Jurkat, Clone E6-1 (cell line): ENCODE measurements around the gene RSRC2.
"Not testable (repeated sequence)": the region's sequence is repeated elsewhere in the genome, so short reads cannot be mapped to it uniquely, and the experiment has no call there.

ENCODE experiments used
- DNase-seq: peaks from one replicate; pipeline ENCODE4 v3.0.0-alpha.2; 2011; ENCODE audit warnings: low read depth, low spot score
- H3K4me3 ChIP-seq: 2 replicates; pipeline ENCODE4 v1.5.1; 2011; ENCODE audit warnings: mild to moderate bottlenecking, low read length, control low read depth, moderate library complexity

Gene RSRC2

DNA sequence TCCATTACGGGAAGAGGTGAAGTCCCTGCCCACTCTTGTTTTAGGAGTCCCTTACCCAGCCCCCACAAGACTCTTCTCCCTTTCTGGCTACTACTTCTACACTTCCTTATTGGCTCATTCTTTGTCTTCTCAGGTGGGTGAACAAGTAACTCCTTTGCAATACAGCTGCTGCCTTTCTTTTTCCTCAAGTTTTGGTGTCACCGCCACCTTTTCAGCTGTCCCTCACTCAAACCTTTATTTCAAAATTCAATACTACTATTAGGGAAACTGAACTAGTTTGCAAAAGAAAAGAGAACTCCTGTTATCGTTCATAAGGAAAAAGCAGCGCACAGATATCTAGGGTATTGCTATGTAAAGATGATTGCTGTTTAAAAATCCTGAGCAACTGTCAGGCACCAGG is 6.1 kb downstream of the RSRC2 start:
- no peak overlapping the region for H3K4me3 ChIP-seq
- no peak for DNase-seq

DNA sequence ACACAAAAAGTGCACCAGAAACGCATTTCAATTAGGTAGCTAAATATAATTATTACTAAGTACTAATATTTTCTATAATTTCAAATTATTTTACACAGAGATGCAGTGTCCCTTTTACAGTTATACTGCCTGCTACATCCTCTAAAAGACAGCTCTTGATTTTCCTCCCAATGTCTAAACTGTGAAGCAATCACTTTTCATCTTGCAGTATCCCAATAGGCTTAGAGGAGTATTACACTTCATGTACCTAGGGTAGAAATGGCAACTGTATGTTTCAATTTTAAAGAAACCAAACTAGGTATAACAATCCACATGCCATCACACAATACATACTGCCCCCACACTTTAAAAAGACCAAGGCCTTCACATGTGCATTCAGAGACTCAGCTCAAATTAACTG is 7.3 kb downstream of the RSRC2 start:
- no peak overlapping the region for H3K4me3 ChIP-seq
- no peak for DNase-seq

DNA sequence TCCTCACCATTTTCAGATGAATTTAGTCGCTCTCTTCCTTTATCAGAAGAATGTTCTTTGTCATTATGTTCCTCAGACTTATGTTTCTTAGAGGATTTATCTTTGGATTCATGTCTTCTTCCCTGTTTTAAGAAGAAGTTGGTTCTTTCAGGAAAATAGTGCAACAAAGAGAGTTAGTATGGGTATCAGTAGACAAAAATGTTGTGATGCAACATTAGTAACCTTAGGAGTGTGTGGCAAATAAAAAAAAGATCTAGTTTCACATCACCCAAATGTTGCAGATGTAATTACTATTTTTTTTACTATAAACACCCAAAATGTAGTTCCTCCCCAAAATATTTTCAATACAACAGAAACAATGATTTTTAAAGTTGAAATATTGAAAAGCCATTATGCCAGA is 7.8 kb downstream of the RSRC2 start:
- no peak for DNase-seq
- H3K4me3 ChIP-seq = no peak overlapping the region

DNA sequence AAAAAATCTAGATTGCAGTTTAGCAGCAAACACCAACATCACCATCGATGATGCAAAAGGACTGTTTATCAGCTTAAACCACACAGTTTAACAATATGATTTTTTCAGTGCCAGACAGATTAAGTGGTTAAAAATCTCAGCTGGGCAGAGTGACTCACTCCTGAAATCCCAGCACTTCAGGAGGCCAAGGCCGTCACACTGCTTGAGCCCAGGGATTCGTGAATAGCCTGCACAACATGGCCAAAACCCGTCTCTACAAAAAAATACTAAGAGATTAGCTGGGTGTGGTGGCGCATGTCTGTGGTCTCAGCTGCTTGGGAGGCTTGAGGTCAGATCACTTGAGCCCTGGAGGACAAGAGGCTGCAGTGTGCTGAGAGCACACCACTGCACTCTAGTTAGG is 8.9 kb downstream of the RSRC2 start:
- H3K4me3 ChIP-seq = no peak overlapping the region
- no peak for DNase-seq

DNA sequence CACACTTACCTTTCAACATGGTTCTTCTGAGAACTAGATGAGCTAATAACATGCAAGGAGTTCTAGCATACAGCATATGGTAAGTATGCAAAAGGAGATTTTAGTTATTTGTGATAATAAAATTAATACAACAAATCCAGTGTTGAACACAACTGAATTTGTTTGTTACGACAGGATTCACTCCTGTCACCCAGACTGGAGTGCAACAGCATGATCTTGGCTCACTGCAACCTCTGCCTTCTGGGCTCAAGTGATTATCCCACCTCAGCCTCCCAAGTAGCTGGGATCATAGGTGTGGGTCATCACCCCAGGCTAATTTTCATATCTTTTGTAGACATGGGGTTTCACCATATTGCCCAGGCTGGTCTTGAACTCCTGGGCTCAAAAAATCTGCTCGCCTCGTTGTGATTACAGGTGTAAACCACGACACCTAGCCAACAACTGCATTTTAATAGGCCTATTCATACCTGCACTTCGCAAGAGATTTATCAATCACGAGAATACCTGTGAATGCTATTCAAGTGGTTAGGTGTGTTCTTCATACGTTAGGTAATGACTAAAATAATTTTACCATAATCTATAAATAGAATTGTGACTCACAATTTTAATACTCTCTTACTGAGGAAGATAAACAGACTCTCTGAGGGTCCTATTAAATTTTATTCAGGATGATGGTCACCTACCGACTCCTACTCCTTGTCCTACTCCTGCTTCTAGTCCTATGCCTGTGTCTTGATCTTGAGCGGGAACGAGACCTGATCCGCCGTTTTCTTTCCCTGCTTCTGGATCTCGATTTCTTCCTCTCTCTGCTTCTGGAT is 10.0 kb downstream of the RSRC2 start:
- DNase-seq = no peak
- no peak overlapping the region for H3K4me3 ChIP-seq

DNA sequence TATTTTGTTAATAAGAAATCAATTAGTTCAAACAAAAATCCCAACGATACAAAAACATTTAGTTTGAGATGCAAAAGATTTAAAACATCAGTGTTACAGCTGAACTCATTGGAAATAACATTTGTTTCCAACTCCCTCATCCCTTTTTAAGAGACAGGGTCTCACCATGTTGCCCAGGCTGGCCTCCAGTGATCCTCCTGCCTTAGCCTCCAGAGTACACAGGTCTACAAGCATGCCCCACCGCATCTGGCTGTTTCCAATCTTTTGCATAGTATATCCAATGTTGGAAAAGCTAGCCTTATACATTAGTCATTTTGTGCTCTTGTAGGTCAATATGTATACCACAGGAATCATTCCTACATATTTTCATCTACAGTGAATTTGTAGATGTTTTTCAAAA is 11.5 kb downstream of the RSRC2 start:
- DNase-seq = no peak
- H3K4me3 ChIP-seq = no peak overlapping the region

DNA sequence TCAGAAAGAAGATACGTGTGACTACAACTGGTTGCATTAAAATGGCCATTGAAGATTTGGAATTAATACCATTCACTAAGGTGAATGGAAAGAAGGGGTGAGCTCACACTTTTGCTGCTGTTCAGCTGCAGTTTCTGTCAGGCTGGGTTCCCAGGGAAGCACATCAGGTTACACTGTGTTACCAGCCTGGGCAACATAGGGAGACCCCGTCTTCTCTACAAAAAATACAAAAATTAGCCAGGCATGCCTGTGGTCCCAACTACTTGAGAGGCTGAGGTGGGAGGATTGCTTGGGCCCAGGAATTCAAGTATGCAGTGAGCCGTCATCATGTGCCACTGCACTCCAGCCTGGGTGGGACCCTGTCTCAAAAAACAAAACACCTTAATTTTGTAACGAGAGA is 13.1 kb downstream of the RSRC2 start:
- H3K4me3 ChIP-seq = no peak overlapping the region
- no peak for DNase-seq

DNA sequence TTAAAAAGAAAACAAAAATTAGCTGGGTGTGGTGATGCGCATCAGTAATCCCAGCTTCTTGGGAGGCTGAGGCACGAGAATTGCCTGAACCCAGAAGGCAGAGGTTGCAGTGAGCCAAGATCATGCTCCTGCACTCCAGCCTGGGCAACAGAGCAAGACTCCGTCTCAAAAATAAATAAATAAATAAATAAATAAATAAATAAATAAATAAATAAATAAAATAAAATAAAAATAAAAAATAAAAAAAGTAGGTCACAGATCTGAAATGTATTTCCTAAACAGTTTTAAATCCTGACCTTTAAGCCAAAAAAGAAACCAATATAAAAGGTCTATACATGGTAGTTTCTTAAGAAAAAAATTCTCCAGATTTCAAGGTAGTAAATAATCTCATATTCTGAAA is 13.7 kb downstream of the RSRC2 start:
- not testable (repeated sequence) for H3K4me3 ChIP-seq, DNase-seq

DNA sequence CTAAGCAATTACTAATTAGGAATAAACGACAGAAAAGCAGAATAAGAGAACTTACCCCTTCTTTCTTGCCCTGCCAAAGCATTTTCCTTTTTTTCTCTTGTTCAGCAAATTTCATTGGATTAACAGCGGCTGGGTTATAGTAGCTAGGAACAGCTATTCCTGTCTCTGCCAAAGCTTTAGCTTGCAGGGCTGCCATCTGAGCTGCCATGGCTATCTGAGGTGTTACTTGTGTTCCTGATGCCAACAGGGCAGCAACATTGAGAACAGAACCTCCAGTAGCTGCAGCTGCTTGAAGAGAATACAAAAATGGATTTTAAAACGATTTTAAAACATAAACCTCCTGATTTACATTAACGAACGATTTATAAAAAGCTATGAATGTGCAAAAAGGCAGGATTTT is 18.6 kb downstream of the RSRC2 start:
- DNase-seq = no peak
- no peak overlapping the region for H3K4me3 ChIP-seq

DNA sequence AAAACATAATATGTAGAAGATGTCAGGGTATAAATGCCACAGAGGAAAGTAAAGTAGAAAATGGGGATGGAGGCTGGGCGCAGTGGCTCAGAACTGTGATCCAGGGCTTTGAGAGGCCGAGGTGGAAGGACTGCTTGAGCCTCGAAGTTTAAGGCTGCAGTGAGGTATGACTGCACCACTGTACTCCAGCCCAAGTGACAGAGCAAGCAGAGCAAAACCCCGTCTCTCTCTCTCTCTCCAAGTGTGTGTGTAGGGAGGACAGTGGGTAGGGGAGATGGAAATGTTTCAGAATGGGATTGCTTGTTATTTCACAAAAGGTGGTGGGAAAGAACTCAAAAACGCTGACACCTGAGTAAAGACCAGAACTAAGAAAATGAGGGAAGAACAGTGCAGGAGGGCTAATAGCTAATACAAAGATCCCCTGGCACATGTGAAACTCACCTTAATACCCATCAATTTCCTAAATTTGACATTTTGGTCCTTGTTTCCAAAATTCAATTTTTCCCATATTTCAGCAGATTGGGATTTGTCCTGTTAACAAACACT is 20.3 kb downstream of the RSRC2 start:
- no peak for DNase-seq

DNA sequence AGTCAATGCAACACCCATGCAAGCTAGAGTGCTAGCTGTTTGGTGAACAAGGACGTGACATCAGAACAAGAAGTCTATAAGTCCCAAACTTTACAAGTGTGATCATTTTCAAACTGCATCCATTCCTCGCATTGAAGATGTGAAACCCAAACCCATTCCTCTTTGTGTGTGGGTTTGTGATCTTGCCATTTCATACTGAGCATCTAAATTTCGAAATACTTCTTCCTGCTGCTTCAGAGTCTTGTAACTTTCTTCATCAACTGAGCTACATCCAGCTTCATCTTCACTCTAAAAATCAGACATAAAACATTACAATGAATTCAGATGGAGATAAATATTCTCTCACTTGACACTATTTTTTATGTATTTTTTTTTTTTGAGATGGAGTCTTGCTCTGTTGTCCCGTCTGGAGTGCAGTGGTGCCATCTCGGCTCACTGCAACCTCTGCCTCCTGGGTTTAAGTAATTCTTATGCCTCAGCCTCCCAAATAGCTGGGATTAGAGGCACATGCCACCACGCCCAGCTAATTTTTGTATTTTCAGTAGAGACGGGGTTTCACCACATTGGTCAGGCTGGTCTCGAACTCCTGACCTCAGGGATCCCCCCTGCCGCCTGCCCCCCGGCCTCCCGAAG is 21.2 kb downstream of the RSRC2 start:
- no peak overlapping the region for H3K4me3 ChIP-seq
- no peak for DNase-seq

More for the DNA sequence above, 20.3 kb downstream of the RSRC2 start:
- H3K4me3 ChIP-seq = no peak overlapping the region

DNA sequence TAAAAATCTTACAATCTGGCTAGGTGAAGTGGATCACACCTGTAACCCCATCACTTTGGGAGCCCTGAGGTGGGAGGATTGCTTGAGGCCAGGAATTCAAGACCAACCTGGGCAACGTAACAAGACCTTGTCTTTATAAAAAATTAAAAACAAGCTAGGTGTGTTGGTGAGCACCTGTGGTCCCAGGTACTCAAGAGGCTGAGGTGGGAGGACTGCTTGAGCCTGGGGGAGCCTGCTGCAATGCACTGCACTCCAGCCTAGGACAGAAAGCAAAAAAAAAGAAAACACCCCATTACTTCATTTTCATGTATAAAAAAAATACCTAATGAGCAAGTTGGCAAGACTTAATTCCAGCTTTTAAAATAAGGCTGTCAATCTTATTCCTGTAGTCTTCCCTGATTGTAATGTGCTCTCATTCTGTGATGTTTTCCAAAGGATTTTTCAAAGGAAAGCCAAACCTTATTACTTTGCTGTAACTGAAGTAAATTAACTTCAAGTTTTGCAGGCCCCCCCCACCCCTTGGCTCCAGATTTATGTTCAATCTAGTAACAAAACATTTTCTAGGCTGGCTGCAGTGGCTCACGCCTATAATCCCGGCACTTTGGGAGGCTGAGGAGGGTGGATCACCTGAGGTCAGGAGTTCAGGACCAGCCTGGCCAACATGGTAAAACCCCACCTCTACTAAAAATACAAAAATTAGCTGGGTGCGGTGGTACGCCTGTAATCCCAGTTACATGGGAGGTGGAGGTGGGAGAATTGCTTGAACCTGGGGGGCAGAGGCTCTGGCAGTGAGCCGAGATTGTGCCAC is 22.7 kb downstream of the RSRC2 start:
- no peak overlapping the region for H3K4me3 ChIP-seq
- no peak for DNase-seq

DNA sequence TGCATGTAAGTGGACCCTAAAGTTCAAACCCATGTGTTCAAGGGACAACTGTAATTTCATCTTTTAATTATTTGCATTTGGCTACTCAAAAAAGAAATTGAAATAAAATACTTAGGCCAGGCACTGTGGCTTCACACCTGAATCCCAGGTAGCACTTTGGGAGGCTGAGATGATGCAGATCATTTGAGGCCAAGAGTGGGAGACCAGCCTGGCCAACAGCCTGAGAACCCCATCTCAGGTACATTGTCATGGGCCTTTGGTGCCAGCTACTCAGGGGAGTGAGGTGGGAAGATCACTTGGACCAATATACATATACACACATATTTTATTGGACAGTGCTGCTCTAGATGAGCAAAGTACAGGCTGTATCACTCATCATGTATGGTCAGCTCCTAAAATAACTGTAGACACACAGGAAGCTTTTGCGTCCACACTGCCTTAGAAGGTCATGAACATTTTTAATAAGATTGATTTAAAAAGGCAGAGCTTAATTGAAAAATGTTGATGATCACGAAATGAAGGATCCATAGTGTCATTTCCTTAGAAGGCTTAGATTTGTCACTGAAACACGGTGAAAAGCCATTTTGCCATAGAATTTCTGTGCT is 23.5 kb downstream of the RSRC2 start:
- DNase-seq = no peak
- no peak overlapping the region for H3K4me3 ChIP-seq

DNA sequence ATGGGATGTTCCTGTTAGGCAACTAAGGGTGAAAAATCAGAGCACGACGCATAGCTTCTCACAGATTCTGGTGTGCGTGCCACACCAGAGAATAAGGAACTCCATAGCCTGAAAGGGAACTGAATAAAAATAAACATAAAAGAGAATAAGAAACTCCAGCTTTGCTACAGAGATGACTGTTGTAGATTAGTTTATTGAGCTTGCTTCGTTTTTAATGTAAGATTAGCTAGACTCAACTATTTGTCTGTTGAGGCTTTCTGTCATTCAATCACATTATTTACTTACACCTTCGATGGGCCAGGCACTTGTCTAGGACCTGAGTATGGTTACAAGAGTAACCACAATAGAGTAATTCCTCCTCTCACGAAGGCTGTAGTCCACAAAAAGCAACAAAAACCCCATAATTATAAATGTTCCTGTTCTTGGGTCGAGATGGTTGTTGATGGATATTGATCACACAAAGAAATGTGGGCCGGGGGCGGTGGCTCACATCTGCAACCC is 25.2 kb downstream of the RSRC2 start:
- no peak for DNase-seq

DNA sequence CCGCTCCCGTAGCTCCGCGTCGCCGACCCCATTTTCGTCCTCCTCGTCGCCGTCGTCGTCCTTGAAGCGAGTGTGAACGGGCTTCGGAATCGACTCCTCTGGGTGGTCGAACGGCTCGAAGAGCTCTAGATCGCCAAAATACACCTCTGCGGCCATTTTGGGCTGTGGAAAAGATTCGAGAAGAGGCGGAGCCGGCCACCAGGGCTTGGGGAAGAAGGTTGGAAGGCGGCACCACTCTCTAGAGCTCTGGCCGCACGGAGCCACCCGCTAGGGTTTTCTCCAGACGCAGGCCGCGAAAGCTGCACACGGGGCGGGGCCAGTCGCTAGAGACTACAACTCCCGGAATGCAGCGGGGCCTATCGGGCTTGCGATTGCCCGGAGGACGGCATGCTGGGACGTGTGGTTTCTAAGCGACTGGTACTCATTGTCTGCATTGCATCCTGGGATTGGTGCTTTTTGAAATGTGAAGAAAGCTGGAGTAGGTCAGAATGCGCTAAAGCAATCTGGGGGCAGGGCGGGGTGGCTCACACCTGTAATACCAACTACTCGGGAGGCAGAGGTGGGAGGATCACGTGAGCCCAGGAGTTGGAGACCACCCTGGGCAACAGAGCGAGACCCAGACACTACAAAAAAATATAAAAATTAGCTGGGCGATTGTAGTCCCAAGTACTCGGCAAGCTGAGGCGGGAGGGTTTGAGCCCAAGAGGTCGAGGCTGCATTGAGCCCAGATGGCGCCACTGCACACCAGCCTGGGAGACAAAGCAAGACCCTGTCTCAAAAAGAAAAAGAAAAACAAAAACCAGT is 25.8 kb downstream of the RSRC2 start, which contains the start of gene ZCCHC8:
Gene ZCCHC8, minus strand, starts transcription at position 248 of the 804 bp plus-strand sequence. Its CDS starts 92 bp downstream, at position 156.
- peak within 1 kb of the TSS; percentile 95 for H3K4me3 ChIP-seq
- DNase-seq = peak; percentile 99

More for the DNA sequence above, 25.2 kb downstream of the RSRC2 start:
- peak overlapping the region; percentile 95 for H3K4me3 ChIP-seq

DNA sequence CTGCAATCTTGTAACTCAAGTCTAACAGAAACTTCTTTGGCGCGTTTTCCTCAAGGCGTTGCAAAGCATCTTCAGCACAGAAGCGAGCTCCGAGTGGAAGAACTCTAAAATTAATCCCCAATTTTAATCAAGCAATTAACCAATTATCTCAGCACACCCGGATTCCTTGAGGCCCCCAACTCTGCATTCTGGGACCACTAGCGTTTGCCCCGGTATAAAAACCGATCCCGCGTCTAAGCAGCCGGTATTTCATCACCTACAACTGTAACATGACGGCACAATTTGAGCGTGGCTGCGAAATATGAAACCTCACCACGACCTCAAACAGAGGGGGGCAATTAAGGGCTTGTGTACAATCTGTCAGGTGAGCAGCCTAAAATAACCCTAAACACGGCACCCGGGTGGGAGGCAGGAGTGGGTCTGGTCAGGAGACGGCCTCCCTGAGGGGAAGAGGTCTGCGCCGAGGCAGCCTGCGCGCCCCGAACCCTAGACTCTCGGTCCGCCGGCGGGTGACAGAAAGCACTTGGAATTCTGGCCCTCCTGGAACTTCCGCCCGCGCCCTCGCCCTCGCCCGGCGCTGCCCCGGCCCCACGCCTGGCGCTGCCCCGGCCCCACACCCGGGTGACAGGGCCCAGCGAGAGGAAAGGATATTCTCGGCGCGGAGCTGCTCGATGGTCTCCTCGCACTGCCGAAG is 26.6 kb downstream of the RSRC2 start:
- peak; percentile 51 for DNase-seq
- H3K4me3 ChIP-seq = peak overlapping the region; percentile 95

DNA sequence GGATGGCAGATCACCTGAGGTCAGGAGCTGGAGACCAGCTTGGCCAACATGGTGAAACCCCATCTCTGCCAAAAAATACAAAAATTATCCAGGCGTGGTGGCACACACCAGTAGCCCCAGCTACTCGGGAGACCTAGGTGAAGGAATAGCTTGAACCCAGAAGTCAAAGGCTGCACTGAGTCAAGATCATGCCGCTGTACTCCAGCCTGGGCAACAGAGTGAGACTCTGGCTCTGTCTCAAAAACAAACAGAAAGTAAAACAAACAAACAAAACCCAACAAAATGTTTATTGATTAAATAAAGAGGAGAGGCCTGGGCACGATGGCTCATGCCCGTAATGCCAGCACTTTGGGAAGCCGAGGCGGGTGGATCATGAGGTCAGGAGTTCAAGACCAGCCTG is 31.5 kb downstream of the RSRC2 start:
- no peak overlapping the region for H3K4me3 ChIP-seq
- DNase-seq = no peak

DNA sequence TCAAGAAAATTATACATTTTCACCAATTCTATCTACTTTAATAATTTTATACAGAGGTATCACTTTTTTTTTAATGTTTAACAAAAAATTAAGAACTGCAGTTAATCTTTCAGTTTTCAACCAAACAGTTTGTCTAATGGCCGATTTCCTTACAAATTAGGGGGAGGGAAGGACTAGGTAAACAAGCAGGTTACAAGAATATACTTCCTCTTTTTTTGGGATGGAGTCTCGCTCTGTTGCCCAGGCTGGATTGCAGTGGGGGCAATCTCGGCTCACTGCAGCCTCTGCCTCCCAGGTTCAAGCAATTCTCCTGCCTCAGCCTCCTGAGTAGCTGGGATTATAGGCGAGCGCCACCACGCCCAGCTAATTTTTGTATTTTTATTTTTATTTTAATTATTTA is 33.5 kb downstream of the RSRC2 start:
- not testable (repeated sequence) for H3K4me3 ChIP-seq, DNase-seq
